GM18951 (cell line): Measurements from ENCODE around the gene CD22.

Experiments
- POLR2A ChIP-seq: IDR thresholded peaks from 4 replicates; pipeline ENCODE4 v1.6.1; 2011; ENCODE audit warnings: mild to moderate bottlenecking; ENCODE audit not compliant: insufficient read length, insufficient read depth; ENCODE audit errors: extremely low read depth
- in situ Hi-C: fragments of 300-500 bp; cut with MboI; formaldehyde crosslinking; loops from one replicate; pipeline ENCODE4 v1.12.0; 2022; ENCODE audit warnings: low sequenced_read_pairs, mixed read lengths, inconsistent platforms; ENCODE audit not compliant: unreplicated experiment

The CD22 gene

DNA sequence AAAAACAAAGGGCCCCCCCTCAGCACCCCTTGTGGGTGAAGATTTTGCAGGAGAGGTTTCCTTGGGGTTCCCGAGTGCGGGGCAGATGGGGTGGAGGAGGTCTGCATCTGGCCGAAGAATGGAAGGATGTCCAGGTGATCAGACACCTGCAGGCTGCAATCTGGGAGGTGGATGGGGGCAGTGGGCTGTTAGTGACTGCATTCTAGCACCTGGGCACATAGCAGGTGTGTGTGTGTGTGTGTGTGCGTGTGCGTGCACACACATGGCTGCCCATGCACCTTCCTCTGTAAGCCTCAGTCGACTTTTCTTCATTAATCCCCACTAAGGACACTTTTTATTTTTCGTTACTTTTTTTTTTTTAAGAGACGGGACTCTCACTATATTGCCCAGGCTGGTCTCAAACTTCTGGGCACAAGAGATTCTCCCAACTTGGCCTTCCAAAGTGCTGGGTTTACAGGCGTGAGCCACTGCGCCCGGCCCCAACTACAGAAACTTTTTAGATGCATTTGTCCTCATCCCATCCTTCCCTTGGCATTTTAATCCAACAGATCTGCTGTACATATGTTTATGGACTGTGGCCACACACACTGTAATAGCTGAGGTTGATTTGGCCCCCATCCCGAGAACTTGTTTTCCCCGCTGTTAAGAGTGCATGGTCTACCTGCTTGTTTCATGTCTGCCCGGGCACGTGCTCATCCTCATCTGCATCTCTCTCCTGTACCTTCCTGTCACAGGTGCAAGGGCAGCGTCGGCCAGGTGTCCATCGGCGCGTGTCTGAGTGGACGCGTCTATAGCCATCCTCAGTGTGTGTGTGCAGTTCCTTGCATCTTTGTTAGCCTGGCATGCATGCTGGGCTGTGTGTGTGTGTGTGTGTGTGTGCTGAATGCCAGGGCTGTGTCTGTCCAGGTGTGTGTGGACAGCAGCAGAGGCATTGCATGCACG, 36.3 kb upstream of the CD22 start:
- in situ Hi-C loops = no loop called here
- TF ChIP-seq POLR2A = no peak

DNA sequence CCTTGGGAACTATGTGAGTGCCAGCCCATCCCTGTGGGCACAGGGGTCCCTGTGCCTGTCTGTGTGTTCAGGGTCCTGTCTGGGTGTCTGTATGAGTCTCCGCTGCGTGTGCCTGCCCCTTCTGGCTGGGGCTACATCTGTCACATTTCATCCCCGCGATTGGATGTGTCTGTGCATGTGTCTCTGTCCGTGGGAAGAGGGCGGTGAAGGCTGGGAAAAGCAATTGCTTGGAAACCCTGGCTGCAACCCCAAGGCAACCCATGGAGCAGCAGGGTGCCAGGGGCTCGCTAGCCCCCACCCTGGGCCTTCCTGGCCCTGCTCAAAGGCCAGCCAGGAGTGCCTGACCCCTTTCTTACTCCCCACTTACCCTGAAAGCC, 35.6 kb upstream of the CD22 start:
- in situ Hi-C loops = no loop called here

DNA sequence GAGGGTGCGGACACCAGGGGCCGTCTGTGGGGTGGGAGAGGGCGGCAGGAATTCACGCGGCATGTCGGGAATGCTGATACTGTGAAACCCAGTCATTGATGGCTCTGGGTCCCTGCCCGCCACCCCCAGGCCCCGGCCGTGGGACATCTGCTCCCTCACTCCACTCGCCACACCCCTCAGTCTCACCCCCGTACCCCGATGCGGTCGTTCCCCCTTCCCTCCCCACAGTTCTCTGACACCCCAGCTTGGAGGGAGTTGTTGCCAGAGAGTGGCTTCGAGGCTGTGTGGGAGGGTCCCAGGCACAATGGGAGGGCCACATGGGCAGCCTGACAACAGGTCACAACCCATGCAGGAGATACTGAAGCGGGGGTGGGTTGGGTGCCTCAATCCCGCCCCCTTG, 35.2 kb upstream of the CD22 start:
- TF ChIP-seq POLR2A = no peak
- in situ Hi-C loops = no loop called here

More for the DNA sequence above, 35.6 kb upstream of the CD22 start:
- no peak for TF ChIP-seq POLR2A

DNA sequence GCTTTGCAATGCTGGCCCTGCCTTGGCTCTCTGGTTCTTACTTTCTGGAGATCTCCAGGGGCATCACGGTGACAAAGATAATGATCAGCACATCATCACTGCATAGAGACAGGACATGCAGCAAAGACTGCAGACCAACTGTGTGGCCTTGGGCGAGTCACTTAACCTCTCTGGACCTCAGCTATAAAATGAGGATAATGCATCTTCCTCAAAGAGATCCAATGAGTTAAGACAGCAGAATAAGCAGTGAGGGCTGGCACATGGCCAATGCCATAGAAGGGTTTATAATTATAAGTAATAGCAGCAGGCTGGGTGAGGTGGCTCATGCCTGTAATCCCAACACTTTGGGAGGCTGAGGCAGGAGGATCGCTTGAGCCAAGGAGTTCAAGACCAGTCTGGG, 34.7 kb upstream of the CD22 start:
- in situ Hi-C loops = no loop called here
- TF ChIP-seq POLR2A = no peak

DNA sequence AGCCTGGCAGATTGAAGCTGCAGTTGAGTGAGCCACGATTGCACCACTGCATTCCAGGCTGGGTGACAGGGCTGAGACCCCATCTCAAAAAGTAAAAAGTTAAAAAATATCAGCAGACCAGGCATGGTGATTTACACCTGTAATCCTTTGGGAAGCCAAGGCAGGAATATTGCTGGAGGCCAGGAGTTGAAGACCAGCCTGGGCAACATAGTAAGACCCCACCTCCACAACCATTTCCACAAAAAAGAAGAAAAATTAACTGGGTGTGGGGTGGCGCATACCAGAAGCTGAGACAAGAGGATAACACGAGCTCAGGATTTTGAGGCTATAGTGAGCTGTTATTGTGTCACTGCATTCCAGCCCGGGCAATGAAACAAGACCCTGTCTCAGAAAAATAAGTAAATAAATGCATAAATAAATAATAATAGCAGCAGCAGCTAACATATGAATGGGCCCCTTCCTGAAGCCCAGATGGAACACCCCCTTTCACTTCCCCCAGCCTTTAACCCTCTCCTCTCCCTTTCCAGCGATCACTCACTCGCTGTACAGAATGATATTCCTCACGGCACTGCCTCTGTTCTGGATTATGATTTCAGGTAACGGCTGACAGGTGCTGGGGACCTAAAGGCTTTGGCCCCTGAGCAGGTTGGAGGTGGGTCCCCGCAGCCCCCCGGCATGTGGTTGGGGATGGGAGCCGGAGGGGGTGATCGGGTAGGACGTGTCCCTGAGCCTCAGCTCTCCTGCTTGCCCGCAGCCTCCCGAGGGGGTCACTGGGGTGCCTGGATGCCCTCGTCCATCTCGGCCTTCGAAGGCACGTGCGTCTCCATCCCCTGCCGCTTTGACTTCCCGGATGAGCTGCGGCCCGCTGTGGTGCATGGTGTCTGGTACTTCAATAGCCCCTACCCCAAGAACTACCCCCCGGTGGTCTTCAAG, 33.9 kb upstream of the CD22 start:
- in situ Hi-C loops = no loop called here
- TF ChIP-seq POLR2A = no peak

DNA sequence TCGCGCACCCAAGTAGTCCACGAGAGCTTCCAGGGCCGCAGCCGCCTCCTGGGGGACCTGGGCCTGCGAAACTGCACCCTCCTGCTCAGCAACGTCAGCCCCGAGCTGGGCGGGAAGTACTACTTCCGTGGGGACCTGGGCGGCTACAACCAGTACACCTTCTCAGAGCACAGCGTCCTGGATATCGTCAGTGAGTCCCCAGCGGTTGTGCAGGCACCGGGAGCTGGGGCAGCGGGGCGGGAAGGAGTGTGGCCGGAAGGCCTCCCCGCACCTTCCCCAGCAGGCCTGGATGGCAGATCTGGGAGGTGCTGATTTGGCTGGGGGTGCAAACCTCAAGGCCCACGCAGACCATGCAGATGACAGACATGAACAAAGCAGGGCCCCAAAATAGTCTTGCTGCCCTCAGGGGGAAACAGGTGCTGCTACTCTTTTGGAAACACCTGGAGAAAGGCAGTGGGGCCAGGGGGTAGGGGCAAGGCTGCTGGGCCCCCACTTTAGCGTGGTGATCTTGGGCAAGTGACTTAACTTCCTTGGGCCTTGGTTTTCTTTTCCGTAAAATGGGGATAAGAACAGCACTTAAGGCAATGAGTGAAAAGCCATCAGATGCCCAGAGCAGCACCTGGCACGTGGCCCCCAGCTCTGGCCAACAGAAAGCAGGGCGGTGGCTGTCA, 33.1 kb upstream of the CD22 start:
- TF ChIP-seq POLR2A = no peak
- in situ Hi-C loops = no loop called here

DNA sequence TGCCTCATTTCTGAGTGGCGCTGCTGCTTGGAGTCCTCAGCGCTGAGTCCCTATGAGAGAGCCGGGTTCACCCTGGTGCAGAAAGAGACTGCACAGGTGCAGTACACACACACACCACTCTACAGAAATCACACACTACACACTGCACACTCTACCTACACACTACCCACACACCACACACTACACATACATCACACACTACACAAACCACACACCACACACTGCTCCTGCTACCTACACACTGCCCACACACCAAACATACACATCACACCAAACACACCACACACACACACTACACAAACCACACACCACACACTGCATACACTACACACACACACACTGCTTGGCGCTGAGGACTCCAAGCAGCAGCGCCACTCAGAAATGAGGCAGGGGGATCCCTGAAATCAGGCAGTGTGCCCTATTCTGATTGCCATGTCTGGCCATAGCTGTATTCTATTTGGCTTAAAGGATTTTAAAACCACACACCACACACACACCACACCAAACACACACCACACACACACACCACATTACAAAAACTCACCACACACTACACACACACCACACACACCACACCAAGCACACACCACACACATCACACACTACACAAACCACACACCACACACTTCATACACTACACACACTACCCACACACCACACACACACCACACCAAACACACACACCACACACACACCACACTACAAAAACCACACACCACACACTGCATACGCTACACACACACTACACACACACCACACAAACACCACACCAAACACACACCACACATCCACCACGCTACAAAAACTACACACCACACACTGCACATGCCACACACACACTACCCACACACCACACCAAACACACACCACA, 32.1 kb upstream of the CD22 start:
- no peak for TF ChIP-seq POLR2A
- in situ Hi-C loops = no loop called here

DNA sequence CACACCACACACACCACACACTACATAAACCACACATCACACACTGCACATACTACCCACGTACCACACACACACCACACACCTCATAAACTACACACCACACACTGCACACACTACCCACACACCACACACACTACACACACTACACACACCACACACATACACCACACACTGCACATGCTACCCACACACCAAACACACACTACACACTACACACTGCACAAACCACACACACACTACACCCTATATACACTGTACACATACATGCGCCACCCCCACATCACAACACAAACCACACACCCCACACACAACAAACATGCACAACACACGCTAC, 31.5 kb upstream of the CD22 start:
- no peak for TF ChIP-seq POLR2A
- in situ Hi-C loops = no loop called here

DNA sequence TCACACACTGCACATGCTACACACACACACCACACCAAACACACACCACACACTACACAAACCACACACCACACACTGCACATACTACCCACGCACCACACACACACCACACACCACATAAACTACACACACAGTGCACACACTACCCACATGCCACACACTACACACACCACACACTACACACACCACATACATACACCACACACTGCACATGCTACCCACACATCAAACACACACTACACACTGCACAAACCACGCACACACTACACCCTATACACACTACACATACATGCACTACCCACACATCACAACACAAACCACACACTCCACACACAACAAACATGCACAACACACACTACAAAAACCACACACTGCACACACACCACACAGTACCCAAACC, 31.1 kb upstream of the CD22 start:
- no peak for TF ChIP-seq POLR2A
- in situ Hi-C loops = no loop called here

DNA sequence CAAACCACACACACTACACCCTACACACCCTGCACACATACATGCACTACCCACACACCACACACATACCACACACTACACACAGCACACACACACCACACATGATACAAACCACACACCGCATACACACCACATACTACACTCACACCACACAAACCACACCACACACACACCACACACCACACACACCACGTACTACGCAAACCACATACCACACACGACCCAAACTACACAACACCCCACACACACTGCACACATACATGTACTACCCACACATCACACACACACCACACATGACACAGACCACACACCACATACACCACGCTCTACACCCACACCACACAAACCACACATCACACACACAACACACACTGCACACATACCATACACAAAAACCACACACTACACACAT, 30.4 kb upstream of the CD22 start:
- in situ Hi-C loops = no loop called here
- TF ChIP-seq POLR2A = no peak

DNA sequence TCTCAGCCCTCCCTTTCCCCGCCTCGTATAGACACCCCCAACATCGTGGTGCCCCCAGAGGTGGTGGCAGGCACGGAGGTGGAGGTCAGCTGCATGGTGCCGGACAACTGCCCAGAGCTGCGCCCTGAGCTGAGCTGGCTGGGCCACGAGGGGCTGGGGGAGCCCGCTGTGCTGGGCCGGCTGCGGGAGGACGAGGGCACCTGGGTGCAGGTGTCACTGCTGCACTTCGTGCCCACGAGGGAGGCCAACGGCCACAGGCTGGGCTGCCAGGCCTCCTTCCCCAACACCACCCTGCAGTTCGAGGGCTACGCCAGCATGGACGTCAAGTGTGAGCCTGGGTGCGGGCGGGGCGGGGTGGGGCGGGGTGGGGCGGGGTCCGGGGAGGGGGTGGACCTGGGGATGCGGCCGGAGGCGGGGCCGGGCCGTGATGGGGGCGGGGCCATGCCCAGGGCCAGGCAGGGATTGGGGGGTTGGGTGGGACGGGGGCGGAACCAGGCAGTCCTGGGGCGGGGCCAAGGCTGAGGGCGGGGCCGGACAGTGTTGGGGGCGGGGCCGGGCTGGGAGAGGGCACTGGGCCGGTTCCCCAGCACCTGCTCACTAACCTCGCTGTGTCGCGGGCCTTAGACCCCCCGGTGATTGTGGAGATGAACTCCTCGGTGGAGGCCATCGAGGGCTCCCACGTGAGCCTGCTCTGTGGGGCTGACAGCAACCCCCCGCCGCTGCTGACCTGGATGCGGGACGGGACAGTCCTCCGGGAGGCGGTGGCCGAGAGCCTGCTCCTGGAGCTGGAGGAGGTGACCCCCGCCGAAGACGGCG, 29.3 kb upstream of the CD22 start:
- TF ChIP-seq POLR2A = no peak
- in situ Hi-C loops = no loop called here

DNA sequence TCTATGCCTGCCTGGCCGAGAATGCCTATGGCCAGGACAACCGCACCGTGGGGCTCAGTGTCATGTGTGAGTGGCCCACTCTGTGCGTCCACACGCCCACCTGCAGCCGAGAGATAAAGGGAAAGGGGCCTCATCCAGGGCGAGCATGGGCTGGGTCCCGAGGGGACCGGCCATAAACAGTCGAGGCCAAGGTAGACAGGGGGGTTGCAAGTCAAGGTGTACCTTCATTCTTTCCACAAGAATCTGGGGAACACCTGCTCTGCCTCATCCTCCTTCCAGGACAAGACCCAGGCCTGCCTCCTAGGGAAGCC, 28.7 kb upstream of the CD22 start:
- TF ChIP-seq POLR2A = no peak
- in situ Hi-C loops = no loop called here

DNA sequence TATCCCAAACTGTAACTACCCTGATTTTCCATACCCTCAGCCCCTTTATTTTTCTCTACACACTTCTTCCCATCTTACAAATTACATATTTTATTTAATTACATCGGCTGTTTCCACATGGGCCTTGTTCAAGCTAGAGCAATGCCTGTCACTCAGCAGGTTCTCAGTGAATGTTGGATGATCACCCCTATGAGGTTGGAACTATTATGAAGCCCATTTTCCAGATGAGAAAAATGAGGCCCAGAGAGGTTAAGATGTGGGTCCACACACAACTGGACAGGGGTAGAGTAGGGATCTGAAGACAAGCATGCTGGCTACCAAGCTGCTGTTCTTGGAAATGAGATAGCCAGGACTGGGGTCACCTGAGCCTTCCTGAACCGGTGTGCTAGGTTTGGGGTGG, 27.0 kb upstream of the CD22 start:
- TF ChIP-seq POLR2A = no peak
- in situ Hi-C loops = no loop called here
